Suprapubic skin (tissue), 4 donors: ENCODE measurements around the gene PROKR1. TPM values are rescaled to one million over a fixed set of nuclear protein-coding genes. Genes with fewer than 3 reads are reported as not detected.

ENCODE experiments used
- DNase-seq, 2 donors: peaks; one replicate each; pipeline ENCODE4 v3.0.0-alpha.2; 2019; ENCODE audit warnings: low spot score in 2 of 2
- H3K27ac ChIP-seq: fragments of 200-600 bp; sonication (generic); one replicate; pipeline ENCODE4 v1.5.1; 2019
- H3K27me3 ChIP-seq: fragments of 200-600 bp; sonication (generic); one replicate; pipeline ENCODE4 v1.5.1; 2019
- H3K36me3 ChIP-seq: fragments of 200-600 bp; sonication (generic); one replicate; pipeline ENCODE4 v1.5.1; 2019
- H3K4me1 ChIP-seq: fragments of 200-600 bp; sonication (generic); one replicate; pipeline ENCODE4 v1.5.1; 2019
- H3K4me3 ChIP-seq: fragments of 200-600 bp; sonication (generic); one replicate; pipeline ENCODE4 v1.5.1; 2019; ENCODE audit warnings: mild to moderate bottlenecking
- H3K9me3 ChIP-seq: fragments of 200-600 bp; sonication (generic); one replicate; pipeline ENCODE4 v1.5.1; 2019
- CTCF ChIP-seq, 2 donors: fragments of 200-600 bp in 1 of 2; fragments of 450-650 bp in 1 of 2; sonication (generic) in 1 of 2; IDR thresholded peaks; one replicate each; pipeline ENCODE4 v1.5.1; 2016 to 2019; ENCODE audit warnings: antibody characterized with exemption in 2 of 2, mild to moderate bottlenecking in 1 of 2, moderate library complexity in 1 of 2
- EP300 ChIP-seq: sonication (generic); formaldehyde crosslinking; IDR thresholded peaks from one replicate; pipeline ENCODE4 v1.6.1; 2017; ENCODE audit warnings: antibody characterized with exemption
- POLR2A ChIP-seq, 2 donors: fragments of 450-650 bp; IDR thresholded peaks; one replicate each; pipeline ENCODE4 v1.6.1; 2017; ENCODE audit warnings: antibody characterized with exemption in 2 of 2, mild to moderate bottlenecking in 2 of 2, moderate library complexity in 2 of 2
- POLR2AphosphoS5 ChIP-seq, 3 donors: sonication (generic); formaldehyde crosslinking; IDR thresholded peaks; one replicate each; pipeline ENCODE4 v1.6.1; 2017; ENCODE audit warnings: antibody characterized with exemption in 3 of 3
- WGBS: methylation state at CpG from one replicate; pipeline ENCODE4 v1.1.5; 2018; 5-methylcytosine and 5-hydroxymethylcytosine counted together
- total RNA-seq, 4 donors: library from RNA; depleted of rRNA; stranded (reverse); fragments of >200 nt; gene quantifications; one replicate each; pipeline ENCODE4 v1.1.0, GENCODE V29; 2016

PROKR1 gene
- total RNA-seq, 4 donors from 2014 or later = 0.13 to 0.24 TPM; not detected in 2

- no peak for DNase-seq
- 91% methylated on average over 3 of the region's 3 CpGs for WGBS
- Histone ChIP-seq H3K27me3 (no peaks in the 10 kb centered on the region), H3K9me3 (peaks cover 21% of the 10 kb centered on the region), H3K27ac (no peak overlapping the region), H3K36me3 (no peaks in the 10 kb centered on the region), H3K4me1 (no peaks in the 10 kb centered on the region), H3K4me3 (no peak overlapping the region)
- TF ChIP-seq POLR2AphosphoS5 (IDR thresholded peaks at IDR 0.05) = no peak
- TF ChIP-seq CTCF (IDR thresholded peaks at IDR 0.05) = no peak
- no peak for TF ChIP-seq EP300
- no peak for TF ChIP-seq POLR2A (IDR thresholded peaks at IDR 0.05)
Measured at GRCh38 chr2:68604077-68604476, 39.3 kb upstream of the PROKR1 start.

GRCh38 chr2:68605939-68606338 lies 37.4 kb upstream of the PROKR1 start:
- 83% methylated on average over 1 of the region's 1 CpG for WGBS

GRCh38 chr2:68606759-68607158 lies 36.6 kb upstream of the PROKR1 start:
- H3K9me3 ChIP-seq = peaks cover 20% of the 10 kb centered on the region
- no peak overlapping the region for H3K4me3 ChIP-seq
- H3K27ac ChIP-seq = no peak overlapping the region
- no peak for TF ChIP-seq POLR2AphosphoS5 (IDR thresholded peaks at IDR 0.05)
- no peak for TF ChIP-seq POLR2A (IDR thresholded peaks at IDR 0.05)
- TF ChIP-seq CTCF (IDR thresholded peaks at IDR 0.05) = no peak
- TF ChIP-seq EP300 = no peak
- no peaks in the 10 kb centered on the region for H3K4me1 ChIP-seq
- WGBS = 86% methylated on average over 4 of the region's 4 CpGs
- DNase-seq = no peak
- H3K27me3 ChIP-seq = no peaks in the 10 kb centered on the region
- H3K36me3 ChIP-seq = no peaks in the 10 kb centered on the region

More at GRCh38 chr2:68605939-68606338, 37.4 kb upstream of the PROKR1 start:
- no peak overlapping the region for H3K4me3 ChIP-seq
- H3K9me3 ChIP-seq = peaks cover 27% of the 10 kb centered on the region
- no peak overlapping the region for H3K27ac ChIP-seq
- H3K27me3 ChIP-seq = no peaks in the 10 kb centered on the region
- no peaks in the 10 kb centered on the region for H3K36me3 ChIP-seq
- no peak for DNase-seq
- no peaks in the 10 kb centered on the region for H3K4me1 ChIP-seq
- no peak for TF ChIP-seq POLR2AphosphoS5 (IDR thresholded peaks at IDR 0.05)
- TF ChIP-seq EP300 = no peak
- no peak for TF ChIP-seq POLR2A (IDR thresholded peaks at IDR 0.05)
- no peak for TF ChIP-seq CTCF (IDR thresholded peaks at IDR 0.05)

GRCh38 chr2:68607837-68608236 lies 35.5 kb upstream of the PROKR1 start:
- Histone ChIP-seq H3K4me3 (no peak overlapping the region), H3K36me3 (no peaks in the 10 kb centered on the region), H3K27me3 (no peaks in the 10 kb centered on the region), H3K9me3 (peaks cover 15% of the 10 kb centered on the region), H3K4me1 (no peaks in the 10 kb centered on the region), H3K27ac (no peak overlapping the region)
- no peak for DNase-seq
- no peak for TF ChIP-seq EP300
- no peak for TF ChIP-seq CTCF (IDR thresholded peaks at IDR 0.05)
- TF ChIP-seq POLR2A (IDR thresholded peaks at IDR 0.05) = no peak
- no peak for TF ChIP-seq POLR2AphosphoS5 (IDR thresholded peaks at IDR 0.05)

- H3K9me3 ChIP-seq = peaks cover 6% of the 10 kb centered on the region
- H3K27ac ChIP-seq = no peak overlapping the region
- no peak overlapping the region for H3K4me3 ChIP-seq
- no peak for DNase-seq
- no peak for TF ChIP-seq EP300
- TF ChIP-seq CTCF (IDR thresholded peaks at IDR 0.05) = no peak
- TF ChIP-seq POLR2A (IDR thresholded peaks at IDR 0.05) = no peak
- no peak for TF ChIP-seq POLR2AphosphoS5 (IDR thresholded peaks at IDR 0.05)
- no peaks in the 10 kb centered on the region for H3K27me3 ChIP-seq
- WGBS = 82% methylated on average over 5 of the region's 5 CpGs
- no peaks in the 10 kb centered on the region for H3K4me1 ChIP-seq
- no peaks in the 10 kb centered on the region for H3K36me3 ChIP-seq
Measured at GRCh38 chr2:68612765-68613519, 30.4 kb upstream of the PROKR1 start.
